Measurements from ENCODE around the gene SLC6A3.

DNA sequence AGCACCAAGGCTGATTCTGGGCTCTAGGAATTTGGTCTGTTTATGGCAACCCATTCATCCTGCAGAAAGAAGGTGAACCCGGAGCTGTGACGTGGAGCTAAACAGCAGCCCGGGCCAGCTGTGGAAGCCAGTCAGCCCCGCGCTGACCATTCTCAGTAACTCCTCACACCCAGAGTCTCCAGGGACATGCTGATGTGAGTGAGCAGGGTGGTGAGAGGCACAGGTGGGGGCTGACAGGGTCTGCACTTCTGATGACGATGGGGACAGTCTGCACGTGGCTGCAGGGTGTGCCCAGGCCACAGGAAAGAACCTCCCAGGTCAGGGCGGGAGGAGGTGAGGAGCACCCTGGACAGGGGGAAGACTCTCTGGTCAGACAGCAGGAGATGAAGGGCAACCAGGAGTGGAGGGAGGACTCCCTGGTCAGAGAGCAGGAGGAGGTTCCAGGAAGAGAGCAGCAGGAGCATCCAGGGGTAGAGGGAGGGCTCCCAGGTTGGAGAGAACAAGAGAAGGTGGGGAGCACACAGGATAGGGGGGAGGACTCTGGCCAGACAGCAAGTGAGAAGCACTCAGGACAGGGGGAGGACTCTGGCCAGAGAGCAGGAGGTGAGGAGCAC is 26.1 kb upstream of the SLC6A3 start:
- TF ChIP-seq, protein P1, sequence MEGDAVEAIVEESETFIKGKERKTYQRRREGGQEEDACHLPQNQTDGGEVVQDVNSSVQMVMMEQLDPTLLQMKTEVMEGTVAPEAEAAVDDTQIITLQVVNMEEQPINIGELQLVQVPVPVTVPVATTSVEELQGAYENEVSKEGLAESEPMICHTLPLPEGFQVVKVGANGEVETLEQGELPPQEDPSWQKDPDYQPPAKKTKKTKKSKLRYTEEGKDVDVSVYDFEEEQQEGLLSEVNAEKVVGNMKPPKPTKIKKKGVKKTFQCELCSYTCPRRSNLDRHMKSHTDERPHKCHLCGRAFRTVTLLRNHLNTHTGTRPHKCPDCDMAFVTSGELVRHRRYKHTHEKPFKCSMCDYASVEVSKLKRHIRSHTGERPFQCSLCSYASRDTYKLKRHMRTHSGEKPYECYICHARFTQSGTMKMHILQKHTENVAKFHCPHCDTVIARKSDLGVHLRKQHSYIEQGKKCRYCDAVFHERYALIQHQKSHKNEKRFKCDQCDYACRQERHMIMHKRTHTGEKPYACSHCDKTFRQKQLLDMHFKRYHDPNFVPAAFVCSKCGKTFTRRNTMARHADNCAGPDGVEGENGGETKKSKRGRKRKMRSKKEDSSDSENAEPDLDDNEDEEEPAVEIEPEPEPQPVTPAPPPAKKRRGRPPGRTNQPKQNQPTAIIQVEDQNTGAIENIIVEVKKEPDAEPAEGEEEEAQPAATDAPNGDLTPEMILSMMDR (conservative IDR thresholded peaks at IDR 0.05 in 1 of 2, IDR thresholded peaks at IDR 0.05 in 1 of 2; ENCODE audit: low read depth in 1 of 2, low read length in 2 of 2): no peak
- TF ChIP-seq EZH2 (IDR thresholded peaks at IDR 0.05; ENCODE audit: low read length, missing control alignments): no peak

All from fibroblast of lung (primary cell).